Middle frontal gyrus (tissue), 1 donor: ENCODE results near the gene NBEA.

Source experiments
- DNase-seq: peaks from one replicate; pipeline ENCODE4 v3.0.0-alpha.2; 2015; ENCODE audit warnings: low spot score; ENCODE audit errors: extremely low spot score

Gene NBEA

DNA sequence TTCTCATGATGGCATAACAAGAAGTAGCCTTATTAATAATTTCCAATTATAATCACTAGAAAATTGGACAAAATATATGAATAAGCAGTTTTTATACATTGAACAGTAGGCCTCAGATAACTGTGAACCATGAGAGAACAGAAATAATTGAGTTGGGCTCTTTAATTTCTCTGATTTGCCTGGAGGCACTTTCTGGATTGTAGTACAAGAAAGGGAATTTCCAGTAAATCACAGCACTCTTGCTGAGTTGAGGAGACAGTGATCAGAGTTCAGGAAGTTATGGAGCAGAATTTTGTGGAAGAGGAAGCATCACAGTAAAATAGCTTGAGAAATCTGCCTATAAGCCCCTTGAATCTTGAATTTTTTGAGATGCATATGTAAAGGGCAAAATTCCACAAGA lies 318.2 kb downstream of the NBEA start:
- no peak for DNase-seq

DNA sequence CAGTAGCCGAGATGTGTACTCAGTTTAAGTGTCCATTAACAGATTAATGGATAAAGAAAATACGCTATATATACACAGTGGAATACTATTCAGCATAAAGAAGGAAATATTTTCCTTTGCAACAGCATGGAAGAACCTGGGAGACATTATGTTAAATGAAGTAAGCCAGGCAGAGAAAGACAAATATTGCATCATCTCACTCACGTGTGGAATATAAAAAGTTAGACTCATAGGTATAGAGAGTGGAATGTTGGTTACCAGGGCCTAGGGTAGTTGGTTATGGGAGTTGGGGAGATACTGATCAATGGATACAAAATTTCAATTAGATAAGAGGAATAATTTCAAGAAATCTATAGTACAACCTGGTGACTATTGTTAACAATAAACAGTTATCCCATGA lies 324.3 kb downstream of the NBEA start:
- no peak for DNase-seq

DNA sequence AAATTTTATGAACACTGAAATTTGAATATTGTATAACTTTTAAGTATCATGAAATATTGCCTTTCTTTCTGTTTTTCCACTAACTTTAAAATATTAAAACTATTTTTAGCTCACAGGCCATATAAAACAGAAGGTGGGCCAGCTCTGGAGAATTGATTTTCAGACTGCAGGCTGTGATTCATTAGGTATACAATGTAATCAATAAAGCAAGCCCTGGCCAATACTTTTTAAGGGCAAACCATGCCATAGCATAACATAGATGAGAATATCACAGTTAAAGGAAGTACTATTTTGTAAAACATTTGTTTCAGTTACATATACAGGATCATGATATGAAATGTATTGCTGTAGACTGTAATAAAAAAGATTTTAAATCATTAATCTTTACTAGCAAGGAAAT lies 336.8 kb downstream of the NBEA start:
- DNase-seq: no peak

DNA sequence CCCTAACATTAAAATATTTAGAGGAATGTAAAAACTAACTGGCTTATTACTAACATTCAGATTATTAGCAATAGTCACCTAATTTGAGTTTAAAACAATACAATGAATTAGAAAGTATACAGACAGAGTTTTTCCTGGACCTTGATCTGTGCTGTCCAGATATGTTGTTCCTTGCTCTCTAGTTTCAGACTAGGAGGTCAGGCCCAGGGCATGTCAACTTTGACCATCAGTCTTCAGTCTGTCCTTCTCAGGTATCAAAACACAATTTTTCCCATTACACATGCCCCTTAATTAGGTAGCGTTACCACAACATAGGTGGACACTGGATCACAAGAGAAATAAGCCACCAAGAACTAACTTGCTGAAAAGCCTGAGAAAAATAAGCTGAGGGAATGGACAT lies 337.4 kb downstream of the NBEA start:
- DNase-seq: no peak

DNA sequence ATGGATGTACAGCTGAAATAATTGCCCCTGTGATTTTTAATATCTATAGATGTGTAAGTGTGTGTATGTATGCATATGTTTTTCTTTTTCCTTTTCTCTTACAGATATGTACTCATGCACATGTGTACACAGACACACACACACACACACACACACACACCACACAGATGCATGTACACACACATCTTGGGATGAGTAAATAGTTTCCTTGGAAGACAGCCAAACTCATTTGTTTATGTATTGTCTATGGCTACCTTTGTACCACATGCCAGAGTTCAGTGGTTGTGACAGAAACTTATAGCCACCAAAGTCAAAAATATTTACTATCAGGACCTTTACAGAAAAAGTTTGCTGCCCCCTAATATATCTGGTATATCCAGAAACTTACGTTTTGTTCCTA lies 341.8 kb downstream of the NBEA start:
- DNase-seq: no peak

DNA sequence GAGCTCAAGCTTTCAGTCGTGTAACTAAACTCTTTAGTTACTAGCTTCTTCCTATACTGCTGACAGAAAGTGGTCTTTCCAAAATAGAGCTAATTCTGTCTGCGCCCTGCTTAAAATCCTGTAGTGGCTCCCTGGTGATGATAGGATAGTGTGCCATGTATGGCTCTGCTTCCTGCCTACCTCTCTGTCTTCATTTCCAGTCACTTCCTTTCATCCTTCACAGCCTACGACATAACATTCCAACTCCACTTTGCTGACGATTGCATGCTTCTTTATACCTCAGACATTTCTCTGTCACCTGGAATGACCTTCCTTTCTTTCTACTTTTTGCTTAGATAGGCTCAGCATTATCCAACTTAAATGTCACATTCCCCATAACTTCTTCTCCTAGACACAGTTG lies 343.6 kb downstream of the NBEA start:
- DNase-seq: no peak

DNA sequence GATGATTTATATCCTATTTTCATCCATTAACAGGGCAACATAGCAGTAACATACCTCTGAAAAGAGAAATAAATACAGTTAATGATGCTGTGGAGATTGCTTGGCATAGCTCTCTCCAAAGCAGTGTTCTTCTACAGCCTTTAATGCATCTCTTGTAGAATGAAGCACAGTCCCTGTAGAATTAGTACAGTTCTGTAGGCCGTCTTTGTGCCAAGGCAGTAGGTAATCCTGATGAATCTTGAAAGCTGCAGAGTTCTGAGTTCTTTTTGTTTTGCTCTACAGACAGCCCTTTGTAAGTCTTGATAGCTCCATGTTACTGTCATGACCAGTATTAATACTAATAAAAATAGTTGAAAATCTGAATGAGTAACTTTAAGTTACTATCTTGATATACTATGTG lies 350.3 kb downstream of the NBEA start:
- DNase-seq: no peak

DNA sequence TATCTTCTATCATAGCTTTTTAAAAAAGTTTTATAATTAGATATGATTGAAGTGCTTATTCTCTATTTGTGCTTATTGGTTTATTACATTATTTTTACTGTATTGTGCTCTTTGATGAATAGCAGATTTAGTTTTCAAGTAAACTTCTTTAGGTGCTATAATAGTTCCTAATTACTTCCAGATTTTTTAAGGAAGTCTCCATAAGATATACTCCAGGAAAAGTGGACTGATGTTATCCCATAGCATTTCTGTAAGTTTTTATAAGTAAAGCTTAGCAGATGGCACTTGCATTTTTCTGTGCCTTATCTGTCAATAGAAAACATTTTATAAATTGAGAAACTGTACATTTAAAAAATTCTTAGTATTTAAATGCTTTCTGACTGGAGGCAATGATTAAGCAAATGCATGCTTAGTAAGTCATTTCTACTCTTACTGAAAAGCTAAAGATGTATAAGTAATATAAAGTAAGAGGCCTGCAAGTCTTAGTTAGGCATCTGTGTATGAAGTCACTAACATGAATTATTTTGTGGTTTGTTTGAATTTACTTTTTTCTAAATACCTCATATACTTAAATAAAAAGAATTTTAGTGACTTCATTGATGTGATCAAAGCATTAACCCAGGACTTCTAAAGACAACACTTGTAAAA lies 351.6 kb downstream of the NBEA start:
- no peak for DNase-seq

DNA sequence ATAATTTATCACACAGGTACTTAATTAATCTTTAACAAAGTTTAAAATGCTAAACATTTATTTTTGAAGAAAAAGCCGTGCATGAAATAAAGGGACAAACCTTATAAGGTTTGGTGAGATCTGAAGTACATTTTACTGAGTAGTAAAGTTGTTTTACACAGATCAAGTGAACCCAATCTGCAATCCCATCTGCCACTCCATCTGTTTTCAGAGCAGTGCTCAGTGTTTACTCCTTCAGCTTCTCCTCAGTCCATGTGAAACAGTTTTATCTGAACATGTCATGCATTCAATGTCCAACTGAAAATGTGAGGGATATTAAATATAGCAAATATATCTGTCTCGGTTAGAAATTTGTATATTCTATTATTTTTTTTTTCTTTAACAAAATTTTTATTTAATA lies 367.6 kb downstream of the NBEA start:
- no peak for DNase-seq

DNA sequence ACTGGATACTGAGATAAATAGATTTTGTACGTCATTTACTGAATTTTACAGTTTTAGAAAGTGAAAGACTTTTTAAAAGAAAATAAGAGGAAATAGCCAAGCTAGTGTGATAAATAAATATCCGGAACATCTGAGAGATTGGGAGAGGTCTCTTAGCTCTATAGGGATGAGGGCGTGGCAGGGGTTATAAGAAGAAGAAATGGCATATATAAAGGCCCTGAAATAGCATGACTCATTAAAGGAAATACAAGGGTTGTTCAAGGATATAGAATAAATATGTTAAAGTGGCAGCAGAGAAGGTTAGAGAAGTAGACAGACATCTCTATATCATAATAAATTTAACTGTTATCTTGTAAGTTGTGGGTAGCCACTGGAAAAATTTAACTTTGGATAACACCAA lies 390.1 kb downstream of the NBEA start:
- no peak for DNase-seq

DNA sequence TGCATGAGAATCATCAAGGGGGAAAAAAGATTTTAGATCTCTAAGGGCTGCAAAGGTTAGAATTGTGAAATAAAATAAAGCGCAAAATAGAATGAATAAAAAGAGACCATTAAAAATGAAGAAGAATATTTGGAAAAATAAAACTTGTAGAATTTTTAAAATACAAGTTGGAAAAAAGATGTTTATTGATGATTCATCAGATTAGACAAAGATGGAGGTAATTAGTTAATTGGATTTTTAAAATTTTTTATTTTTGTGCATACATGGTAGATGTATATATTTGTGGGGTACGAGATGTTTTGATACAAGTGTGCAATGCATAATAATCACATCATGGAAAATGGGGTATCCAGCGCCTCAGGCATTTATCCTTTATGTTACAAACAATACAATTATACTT lies 391.1 kb downstream of the NBEA start:
- DNase-seq: no peak

DNA sequence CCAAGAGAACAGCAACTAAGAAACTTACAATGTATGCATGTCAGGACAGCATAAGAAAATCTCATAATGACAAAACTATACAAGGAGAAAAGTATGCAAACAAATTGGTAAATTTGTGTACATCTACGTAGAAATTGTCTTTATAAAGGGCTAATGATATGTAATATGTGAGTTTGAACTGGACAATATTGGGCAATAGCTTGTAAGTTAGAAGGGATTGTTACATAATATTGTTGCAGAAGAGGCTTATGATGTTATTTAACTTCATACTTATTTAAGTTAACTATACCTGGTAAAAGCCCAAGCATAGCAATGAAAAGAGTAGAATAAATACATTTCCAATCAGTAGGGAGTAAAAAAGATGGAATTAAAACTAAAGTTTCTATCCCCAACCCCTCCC lies 400.4 kb downstream of the NBEA start:
- no peak for DNase-seq

DNA sequence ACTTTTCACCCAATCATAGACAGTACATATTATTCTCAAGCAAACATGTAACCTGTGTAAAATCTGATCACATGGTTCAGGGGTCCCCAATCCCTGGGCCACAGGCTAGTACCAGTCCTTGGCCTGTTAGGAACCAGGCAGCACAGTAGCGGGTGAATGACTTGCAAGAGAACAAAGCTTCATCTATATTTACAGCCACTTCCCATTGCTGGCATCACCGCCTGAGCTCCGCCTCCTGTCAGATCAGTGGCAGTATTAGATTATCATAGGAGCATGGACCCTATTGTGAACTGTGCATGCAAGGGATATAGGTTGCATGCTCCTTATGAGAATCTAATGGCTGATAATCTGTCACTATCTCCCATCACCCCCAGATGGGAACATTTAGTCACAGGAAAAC lies 401.3 kb downstream of the NBEA start:
- DNase-seq: no peak

DNA sequence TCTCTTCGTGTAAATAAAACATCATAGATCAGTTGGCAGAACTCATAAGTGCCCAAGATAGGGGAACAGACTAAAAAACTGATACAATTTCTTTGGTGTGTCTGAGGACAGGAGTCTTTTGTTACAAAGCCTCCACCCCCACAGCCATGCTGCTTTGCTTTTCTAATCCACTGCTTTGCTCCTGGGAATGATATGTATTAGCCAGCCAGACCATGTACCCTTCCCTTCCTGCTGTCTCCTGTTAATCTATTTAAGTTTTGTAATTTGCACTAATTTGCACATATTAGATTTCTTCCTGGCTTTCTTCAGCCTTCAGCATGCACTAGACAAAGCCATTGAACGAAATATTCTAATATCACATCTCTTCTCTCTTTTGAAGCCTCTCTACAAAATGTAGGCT lies 403.9 kb downstream of the NBEA start:
- DNase-seq: no peak

DNA sequence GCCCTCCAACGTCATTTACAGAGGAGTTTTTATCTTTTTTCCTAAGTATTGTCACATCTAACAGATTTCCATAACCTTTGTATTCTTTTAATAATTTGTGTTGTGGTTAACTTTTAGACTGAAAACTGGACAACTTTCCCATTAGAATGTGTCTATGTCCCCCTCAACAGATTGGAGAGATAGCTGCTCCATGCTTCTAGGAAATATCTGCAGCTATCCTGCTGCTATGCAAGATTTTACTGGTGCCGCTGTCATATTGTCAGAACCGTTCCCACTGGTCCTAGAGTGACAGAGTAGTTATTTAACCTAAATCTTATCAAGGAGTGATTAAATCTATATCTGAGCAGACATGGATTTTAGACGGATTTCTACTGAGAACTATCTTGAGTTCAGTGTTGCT lies 404.4 kb downstream of the NBEA start:
- DNase-seq: no peak

DNA sequence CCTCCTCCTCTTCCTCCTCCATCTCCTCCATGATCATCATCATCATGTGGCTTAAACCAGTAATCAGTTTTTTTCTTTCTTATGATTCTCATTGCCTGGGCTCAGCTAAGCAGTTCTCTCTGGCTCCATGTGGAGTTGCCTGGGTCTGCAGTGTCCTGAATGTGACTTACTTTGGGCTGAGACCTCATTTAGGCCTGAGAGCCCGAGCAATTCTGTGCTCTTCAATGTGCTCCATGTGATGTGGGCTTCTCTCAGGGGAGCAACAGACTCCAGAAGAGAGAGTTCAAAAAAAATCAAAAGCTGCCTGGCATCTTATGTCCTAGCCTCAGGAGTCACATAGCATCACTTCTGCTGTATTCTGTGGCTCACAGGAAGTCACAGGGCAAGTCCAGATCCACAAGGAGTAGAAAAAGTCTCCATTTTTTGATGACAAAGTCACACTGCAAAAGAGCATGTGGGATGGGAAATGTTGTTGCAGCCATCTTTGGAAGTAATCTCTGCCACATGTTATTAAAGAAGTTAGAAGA lies 405.7 kb downstream of the NBEA start:
- no peak for DNase-seq

DNA sequence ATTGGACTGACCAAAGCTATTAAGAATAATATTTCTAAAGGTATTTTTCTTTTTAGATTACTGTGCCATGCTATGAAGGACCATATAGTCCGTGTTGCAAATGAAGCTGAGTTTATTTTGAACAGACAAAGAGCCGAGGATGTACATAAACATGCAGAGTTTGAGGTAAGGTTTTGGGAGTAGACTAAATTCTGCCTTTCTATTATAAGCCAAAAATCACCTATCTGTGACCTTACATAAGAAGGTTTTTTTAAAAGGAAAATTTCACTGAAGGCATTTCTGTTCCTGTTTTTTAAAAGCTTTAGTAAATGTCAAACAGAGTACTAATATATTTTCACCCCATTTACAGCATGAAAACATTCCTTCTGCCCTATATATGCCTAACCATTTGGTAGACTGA lies 407.0 kb downstream of the NBEA start:
- no peak for DNase-seq

DNA sequence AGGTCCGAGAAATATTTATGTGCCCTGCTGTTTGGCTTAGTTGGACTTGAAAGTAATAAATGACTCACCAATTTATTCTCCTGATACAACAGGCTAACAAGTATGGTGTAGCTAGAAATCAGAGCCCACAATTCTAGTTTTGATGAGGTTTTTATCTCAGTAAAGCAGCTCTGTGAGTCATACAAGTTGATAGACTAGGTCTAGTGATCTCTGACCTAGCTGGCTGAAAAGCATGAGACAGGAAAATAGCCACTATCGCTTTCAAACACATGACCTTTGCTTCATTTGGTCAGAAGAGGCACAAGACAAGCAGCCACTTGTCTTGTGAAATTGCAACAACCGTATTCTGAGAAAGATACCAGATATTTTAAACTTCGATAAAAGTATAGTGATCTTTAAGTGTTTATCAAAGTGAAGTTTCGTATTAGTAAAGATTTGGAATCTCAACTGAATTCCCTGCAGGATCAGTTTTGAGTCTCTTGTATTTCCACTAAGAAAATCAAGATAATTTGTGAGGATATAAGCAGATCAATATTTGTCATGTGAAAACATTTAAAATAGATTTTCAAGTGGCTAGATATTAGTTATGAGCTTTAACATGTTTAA lies 407.7 kb downstream of the NBEA start:
- no peak for DNase-seq

DNA sequence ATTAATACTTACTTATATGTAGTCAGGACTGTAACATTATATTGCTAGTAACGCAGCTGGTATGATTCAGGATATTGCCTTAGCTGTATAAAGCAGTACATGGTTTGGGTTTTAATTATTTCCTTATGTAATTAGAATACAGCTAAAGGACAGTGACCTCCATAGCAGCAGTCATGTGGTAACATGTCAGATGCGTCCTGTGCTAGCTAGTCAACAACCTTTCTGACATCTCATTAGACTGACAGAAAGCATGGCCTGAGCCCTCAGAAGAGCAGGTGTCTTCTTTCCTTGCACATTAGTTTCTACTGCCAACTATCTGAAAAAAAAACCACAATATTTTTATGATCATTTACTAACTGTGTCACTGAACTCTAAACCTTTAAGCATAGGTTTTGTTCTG lies 412.2 kb downstream of the NBEA start:
- no peak for DNase-seq

DNA sequence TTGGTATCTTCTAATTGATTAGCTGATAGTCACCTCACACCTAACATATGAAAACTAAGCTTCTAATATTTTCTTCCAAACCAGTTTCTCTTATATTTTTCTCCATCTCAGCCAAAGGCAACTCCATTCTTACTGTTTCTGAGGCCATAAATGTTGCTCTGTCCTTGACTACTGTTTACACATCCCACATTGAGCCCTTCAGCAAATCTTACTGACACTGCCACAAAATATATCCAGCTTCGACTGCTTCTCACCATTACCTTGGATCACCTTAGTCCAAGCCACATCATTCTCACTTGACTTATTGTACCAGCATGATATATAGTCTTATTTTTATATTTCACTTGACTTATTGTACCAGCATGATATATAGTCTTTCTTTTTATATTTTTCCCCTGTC lies 412.8 kb downstream of the NBEA start:
- DNase-seq: no peak

DNA sequence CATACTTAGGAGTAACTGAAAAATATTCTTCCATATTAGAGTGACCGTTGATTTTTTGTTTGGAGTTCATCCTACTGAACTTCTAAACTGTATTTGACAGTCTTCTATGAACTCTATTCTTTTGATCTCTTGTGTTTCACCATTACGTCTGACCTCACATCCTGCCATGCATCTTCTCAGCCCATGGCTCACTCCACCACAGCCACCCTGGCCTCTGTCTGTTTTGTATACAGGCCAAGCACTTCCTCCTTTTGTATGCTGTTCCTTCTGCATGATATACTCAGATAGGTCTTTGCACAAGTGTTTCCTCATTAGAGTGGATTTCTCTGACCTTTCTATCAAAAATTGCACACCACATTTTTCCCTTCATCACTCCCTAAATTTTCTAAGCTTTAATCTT lies 414.5 kb downstream of the NBEA start:
- DNase-seq: no peak

DNA sequence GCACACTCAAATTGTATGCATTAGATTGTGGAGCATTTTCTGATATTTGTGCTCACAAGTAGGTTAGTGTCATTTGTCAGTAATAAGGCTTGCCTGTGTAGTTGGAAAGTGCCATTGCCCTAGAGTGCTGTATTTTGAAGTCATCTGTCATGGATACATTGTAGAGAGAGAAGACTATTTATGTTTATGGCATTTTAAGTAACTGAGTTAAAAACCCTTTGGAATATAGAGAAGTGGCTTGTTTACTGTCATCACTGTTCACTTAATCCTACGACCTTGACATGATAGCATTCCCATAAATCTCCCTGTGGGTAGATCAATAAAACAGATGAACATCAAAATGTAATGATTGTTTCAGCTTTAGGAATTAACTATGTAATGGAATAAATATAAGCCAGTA lies 423.8 kb downstream of the NBEA start:
- DNase-seq: no peak

DNA sequence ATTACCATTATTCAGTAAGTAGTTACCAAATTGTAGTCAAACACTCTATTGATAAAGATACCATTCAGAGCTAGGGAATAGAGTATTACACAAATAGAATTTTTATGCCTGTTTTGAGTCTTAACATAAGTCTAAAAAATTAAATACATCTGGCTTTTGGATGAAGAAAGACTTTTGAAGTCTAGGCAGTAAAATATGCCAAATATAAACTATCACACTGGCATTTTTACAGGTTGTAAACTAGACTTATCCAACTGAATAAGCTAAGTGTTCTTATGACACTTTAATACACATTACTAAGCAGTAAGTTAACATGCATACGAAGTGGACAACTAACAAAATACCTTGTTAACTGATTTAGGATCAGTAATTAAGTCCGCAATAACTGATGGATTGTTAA lies 425.5 kb downstream of the NBEA start:
- DNase-seq: no peak

DNA sequence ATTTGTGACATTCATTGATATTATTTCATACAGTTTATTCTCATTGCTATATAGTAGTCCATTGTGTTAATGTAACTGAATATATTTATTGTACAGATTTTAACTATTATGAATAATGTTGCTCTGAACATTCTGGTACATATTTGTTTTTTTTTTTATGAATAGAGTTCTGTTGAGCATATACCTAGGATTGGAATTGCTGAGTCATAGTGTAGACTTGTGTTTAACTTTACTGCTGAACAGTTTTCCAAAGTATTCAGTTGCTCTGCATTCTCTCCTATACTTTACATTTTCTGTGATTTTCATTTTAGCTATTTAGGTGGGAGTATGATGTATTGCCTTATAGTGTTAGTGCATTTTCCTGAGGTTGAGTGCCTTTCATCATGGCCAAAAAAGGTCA lies 436.9 kb downstream of the NBEA start:
- DNase-seq: no peak
